HTR-8/SVneo (cell line): ENCODE data around the gene VPS26B.

Experiments
- DNase-seq: peaks from one replicate; pipeline ENCODE4 v3.0.0; 2011; ENCODE audit warnings: low spot score, mixed read lengths; ENCODE audit not compliant: insufficient read length
- FAIRE-seq: peaks from 2 replicates; lab custom pipeline; 2011; peaks lifted over from hg19 to GRCh38; lab: Jason Lieb, UNC

VPS26B gene

GRCh38 chr11:134230339-134230738, 5.9 kb downstream of the VPS26B start:
- no peak for FAIRE-seq
- no peak for DNase-seq

GRCh38 chr11:134231958-134232659, 7.6 kb downstream of the VPS26B start:
- DNase-seq = no peak
- FAIRE-seq = no peak

- no peak for FAIRE-seq
Measured at GRCh38 chr11:134233729-134234179, 9.3 kb downstream of the VPS26B start.

GRCh38 chr11:134235399-134235798, 10.9 kb downstream of the VPS26B start:
- no peak for FAIRE-seq
- no peak for DNase-seq

More at GRCh38 chr11:134233729-134234179, 9.3 kb downstream of the VPS26B start:
- no peak for DNase-seq

GRCh38 chr11:134236834-134237556, 12.5 kb downstream of the VPS26B start:
- DNase-seq (no peak), FAIRE-seq (no peak)

- FAIRE-seq (no peak), DNase-seq (no peak)
Measured at GRCh38 chr11:134237557-134237922, 13.1 kb downstream of the VPS26B start.

GRCh38 chr11:134238956-134239355, 14.5 kb downstream of the VPS26B start:
- DNase-seq = no peak
- no peak for FAIRE-seq

- no peak for DNase-seq
- FAIRE-seq = no peak
Measured at GRCh38 chr11:134240592-134240991, 16.1 kb downstream of the VPS26B start.

- DNase-seq = no peak
- FAIRE-seq = no peak
Measured at GRCh38 chr11:134242376-134242775, 17.9 kb downstream of the VPS26B start.

GRCh38 chr11:134243913-134244312, 19.4 kb downstream of the VPS26B start:
- no peak for FAIRE-seq
- DNase-seq = no peak

- DNase-seq = no peak
- no peak for FAIRE-seq
Measured at GRCh38 chr11:134244593-134244992, 20.1 kb downstream of the VPS26B start.

- no peak for FAIRE-seq
Measured at GRCh38 chr11:134245434-134245833, 21.0 kb downstream of the VPS26B start.

GRCh38 chr11:134246100-134246499, 21.6 kb downstream of the VPS26B start:
- FAIRE-seq (no peak), DNase-seq (no peak)

More at GRCh38 chr11:134245434-134245833, 21.0 kb downstream of the VPS26B start:
- no peak for DNase-seq

GRCh38 chr11:134246678-134247077, 22.2 kb downstream of the VPS26B start:
- FAIRE-seq = no peak
- no peak for DNase-seq

GRCh38 chr11:134248910-134249480, 24.5 kb downstream of the VPS26B start:
- DNase-seq = no peak
- no peak for FAIRE-seq

GRCh38 chr11:134250246-134250645, 25.8 kb downstream of the VPS26B start:
- DNase-seq (no peak), FAIRE-seq (no peak)

- FAIRE-seq (no peak), DNase-seq (no peak)
Measured at GRCh38 chr11:134250675-134251074, 26.2 kb downstream of the VPS26B start.

- no peak for DNase-seq
- no peak for FAIRE-seq
Measured at GRCh38 chr11:134252346-134253187, 28.1 kb downstream of the VPS26B start.

- DNase-seq = peak; percentile 93
- FAIRE-seq = peak; percentile 20
Measured at GRCh38 chr11:134253188-134253993, 28.9 kb downstream of the VPS26B start, which contains the start of the genes ACAD8 and THYN1. TSS of gene ACAD8 (plus strand) at chr11:134253568. CDS start at chr11:134253601, 33 bp downstream. TSS of gene THYN1 (minus strand) at chr11:134253352. CDS start at chr11:134252882, 470 bp downstream.
